ENCODE data around the gene ZNF77.

DNA sequence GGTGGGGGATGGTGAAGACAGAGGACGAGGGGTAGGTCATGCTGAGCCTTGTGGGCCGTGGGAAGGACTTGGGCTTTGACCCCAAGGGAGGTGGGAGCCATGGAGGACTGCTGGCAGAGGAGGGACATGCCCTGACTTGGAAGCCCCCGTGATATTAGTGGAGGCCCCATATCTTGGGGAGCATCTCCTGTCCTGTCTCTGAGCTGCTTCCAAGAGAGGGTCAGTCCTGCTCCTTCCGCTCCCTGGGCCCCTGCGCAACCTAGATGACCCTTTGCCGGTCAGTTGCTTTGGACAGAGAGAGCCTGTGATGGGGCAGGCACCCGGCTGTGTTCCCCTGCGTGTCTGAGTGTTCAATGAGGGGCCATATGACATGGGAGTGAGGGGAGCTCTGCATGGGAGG is 37.8 kb upstream of the ZNF77 start:
- TF ChIP-seq, protein P1, sequence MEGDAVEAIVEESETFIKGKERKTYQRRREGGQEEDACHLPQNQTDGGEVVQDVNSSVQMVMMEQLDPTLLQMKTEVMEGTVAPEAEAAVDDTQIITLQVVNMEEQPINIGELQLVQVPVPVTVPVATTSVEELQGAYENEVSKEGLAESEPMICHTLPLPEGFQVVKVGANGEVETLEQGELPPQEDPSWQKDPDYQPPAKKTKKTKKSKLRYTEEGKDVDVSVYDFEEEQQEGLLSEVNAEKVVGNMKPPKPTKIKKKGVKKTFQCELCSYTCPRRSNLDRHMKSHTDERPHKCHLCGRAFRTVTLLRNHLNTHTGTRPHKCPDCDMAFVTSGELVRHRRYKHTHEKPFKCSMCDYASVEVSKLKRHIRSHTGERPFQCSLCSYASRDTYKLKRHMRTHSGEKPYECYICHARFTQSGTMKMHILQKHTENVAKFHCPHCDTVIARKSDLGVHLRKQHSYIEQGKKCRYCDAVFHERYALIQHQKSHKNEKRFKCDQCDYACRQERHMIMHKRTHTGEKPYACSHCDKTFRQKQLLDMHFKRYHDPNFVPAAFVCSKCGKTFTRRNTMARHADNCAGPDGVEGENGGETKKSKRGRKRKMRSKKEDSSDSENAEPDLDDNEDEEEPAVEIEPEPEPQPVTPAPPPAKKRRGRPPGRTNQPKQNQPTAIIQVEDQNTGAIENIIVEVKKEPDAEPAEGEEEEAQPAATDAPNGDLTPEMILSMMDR (IDR thresholded peaks at IDR 0.05; ENCODE audit: low read length): no peak
- no peak for TF ChIP-seq EZH2phosphoT487 (IDR thresholded peaks at IDR 0.05; ENCODE audit: low read length)
- no peak for TF ChIP-seq EZH2 (optimal IDR thresholded peaks at IDR 0.05; ENCODE audit: low read depth, low read length)
